HG02588 (cell line): ENCODE data around the gene PGAP6.
"Not testable (repeated sequence)": the region's sequence is repeated elsewhere in the genome, so short reads cannot be mapped to it uniquely, and the experiment has no call there.

Experiments
- ATAC-seq: cut with Tn5 transposase; IDR thresholded peaks from one replicate; pipeline ENCODE4 v1.9.1; 2021; ENCODE audit warnings: mild to moderate bottlenecking, moderate library complexity; ENCODE audit not compliant: unreplicated experiment

PGAP6 gene

GRCh38 chr16:381789-382717 lies at the start of gene PGAP6:
Gene PGAP6, minus strand, starts transcription at chr16:381978. Its CDS starts 157 bp downstream, at chr16:381821.
- ATAC-seq = peak; percentile 43

GRCh38 chr16:430904-431303 lies 49.1 kb upstream of the PGAP6 start:
- ATAC-seq = no peak

- no peak for ATAC-seq
Measured at GRCh38 chr16:427250-427649, 45.5 kb upstream of the PGAP6 start.

GRCh38 chr16:426906-427249 lies 45.1 kb upstream of the PGAP6 start:
- ATAC-seq = no peak

GRCh38 chr16:426115-426905 lies 44.5 kb upstream of the PGAP6 start:
- ATAC-seq = peak; percentile 13

GRCh38 chr16:425740-426114 lies 43.9 kb upstream of the PGAP6 start:
- peak; percentile 30 for ATAC-seq

- ATAC-seq = peak; percentile 76
Measured at GRCh38 chr16:425082-425718, 43.4 kb upstream of the PGAP6 start, which contains the start of gene RAB11FIP3. Gene RAB11FIP3, plus strand, starts transcription at chr16:425649. Its CDS starts 358 bp downstream, at chr16:426007.

- ATAC-seq = no peak
Measured at GRCh38 chr16:424623-425081, 42.9 kb upstream of the PGAP6 start.

- ATAC-seq = no peak
Measured at GRCh38 chr16:424033-424622, 42.4 kb upstream of the PGAP6 start.

- not testable (repeated sequence) for ATAC-seq
Measured at GRCh38 chr16:422179-422578, 40.4 kb upstream of the PGAP6 start.

- ATAC-seq = not testable (repeated sequence)
Measured at GRCh38 chr16:415170-415498, 33.4 kb upstream of the PGAP6 start.

GRCh38 chr16:414395-415169 lies 32.8 kb upstream of the PGAP6 start:
- no peak for ATAC-seq

GRCh38 chr16:411576-412265 lies 29.9 kb upstream of the PGAP6 start:
- no peak for ATAC-seq

- ATAC-seq = no peak
Measured at GRCh38 chr16:410516-411178, 28.9 kb upstream of the PGAP6 start.

GRCh38 chr16:407253-407652 lies 25.5 kb upstream of the PGAP6 start:
- no peak for ATAC-seq

GRCh38 chr16:405548-406506 lies 24.0 kb upstream of the PGAP6 start:
- no peak for ATAC-seq

- no peak for ATAC-seq
Measured at GRCh38 chr16:404971-405486, 23.3 kb upstream of the PGAP6 start.
